CD14-positive monocyte (primary cell): ENCODE results near the gene ZNF789. TPM values are rescaled to one million over a fixed set of nuclear protein-coding genes. Genes with fewer than 3 reads are reported as not detected.

Experiments
- DNase-seq, 3 donors: peaks; one replicate each; pipeline ENCODE4 v3.0.0-alpha.2; 2011 to 2022
- H2AFZ ChIP-seq: 2 replicates; pipeline ENCODE4 v1.6.0; 2012; ENCODE audit warnings: mild to moderate bottlenecking, low read depth, low read length, inconsistent platforms; ENCODE audit not compliant: insufficient read depth, poor library complexity, severe bottlenecking
- H3K27ac ChIP-seq, 2 donors: 1 replicate in 1 of 2; 2 replicates in 1 of 2; pipeline ENCODE4 v1.5.1; 2012 to 2013; ENCODE audit warnings: low read length in 2 of 2, control low read depth in 1 of 2, inconsistent platforms in 1 of 2, low read depth in 1 of 2, mild to moderate bottlenecking in 1 of 2
- H3K27me3 ChIP-seq, 2 donors: one replicate each; pipeline versions ENCODE4 v1.6.0 to v1.6.1; 2011 to 2013; ENCODE audit warnings: low read length in 2 of 2; ENCODE audit not compliant: control insufficient read depth in 2 of 2, insufficient read depth in 2 of 2
- H3K36me3 ChIP-seq, 2 donors: replicated peaks in 1 of 2; 1 replicate in 1 of 2; 2 replicates in 1 of 2; pipeline versions ENCODE4 v1.5.1 to v1.6.1; 2012 to 2013; ENCODE audit warnings: low read length in 2 of 2, control low read depth in 1 of 2, inconsistent platforms in 1 of 2, mild to moderate bottlenecking in 1 of 2; ENCODE audit not compliant: insufficient read depth in 2 of 2, control insufficient read depth in 1 of 2
- H3K4me1 ChIP-seq, 2 donors: 1 replicate in 1 of 2; 2 replicates in 1 of 2; pipeline versions ENCODE4 v1.5.1 to v1.6.1; 2012 to 2013; ENCODE audit warnings: low read length in 2 of 2, control low read depth in 1 of 2, inconsistent platforms in 1 of 2, mild to moderate bottlenecking in 1 of 2, moderate library complexity in 1 of 2; ENCODE audit not compliant: insufficient read depth in 2 of 2, control insufficient read depth in 1 of 2
- H3K4me2 ChIP-seq: replicated peaks from 2 replicates; pipeline ENCODE3; 2012; ENCODE audit warnings: low read length, moderate library complexity, mild to moderate bottlenecking; ENCODE audit not compliant: poor library complexity, severe bottlenecking; ENCODE audit errors: extremely low read depth
- H3K4me3 ChIP-seq, 3 experiments: fragments of 200-600 bp in 1 of 3; sonication (generic) in 1 of 3; replicated peaks in 1 of 3; 1 replicate in 2 of 3; 2 replicates in 1 of 3; pipeline ENCODE4 v1.5.1; 2011 to 2013; ENCODE audit warnings: low read length in 3 of 3, mild to moderate bottlenecking in 3 of 3, control low read depth in 2 of 3, low read depth in 2 of 3, inconsistent platforms in 1 of 3, moderate library complexity in 1 of 3
- H3K79me2 ChIP-seq: 2 replicates; pipeline ENCODE4 v1.6.0; 2012; ENCODE audit warnings: mild to moderate bottlenecking, control low read depth, inconsistent platforms, low read length, moderate library complexity; ENCODE audit not compliant: insufficient read depth
- H3K9ac ChIP-seq: 2 replicates; pipeline ENCODE4 v1.6.0; 2017; ENCODE audit warnings: low read length, mild to moderate bottlenecking; ENCODE audit not compliant: insufficient read depth, poor library complexity, severe bottlenecking
- H3K9me3 ChIP-seq, 2 donors: replicated peaks in 1 of 2; 1 replicate in 1 of 2; 2 replicates in 1 of 2; pipeline versions ENCODE4 v1.5.1 to v1.6.1; 2012 to 2013; ENCODE audit warnings: low read length in 2 of 2, control low read depth in 1 of 2; ENCODE audit not compliant: control insufficient read depth in 1 of 2, insufficient read depth in 1 of 2
- H4K20me1 ChIP-seq: 2 replicates; pipeline ENCODE4 v1.6.0; 2012; ENCODE audit warnings: mild to moderate bottlenecking, low read length, control low read depth, moderate library complexity; ENCODE audit not compliant: insufficient read depth
- H3K27ac Mint-ChIP-seq, 7 donors: one replicate each; pipeline ENCODE4 v1.8.0; 2020; ENCODE audit warnings: mild to moderate bottlenecking in 7 of 7, mixed read lengths in 7 of 7, moderate library complexity in 6 of 7, inconsistent platforms in 2 of 7
- H3K27me3 Mint-ChIP-seq, 3 donors: one replicate each; pipeline ENCODE4 v1.8.0; 2021 to 2022; ENCODE audit warnings: low read depth in 3 of 3, mild to moderate bottlenecking in 3 of 3, mixed read lengths in 3 of 3, moderate library complexity in 3 of 3, inconsistent platforms in 1 of 3
- H3K36me3 Mint-ChIP-seq, 2 donors: one replicate each; pipeline ENCODE4 v1.8.0; 2020; ENCODE audit warnings: mixed read lengths in 2 of 2, inconsistent platforms in 1 of 2, mild to moderate bottlenecking in 1 of 2
- H3K4me1 Mint-ChIP-seq: one replicate; pipeline ENCODE4 v1.8.0; 2020; ENCODE audit warnings: mild to moderate bottlenecking, mixed read lengths
- H3K4me3 Mint-ChIP-seq, 2 donors: one replicate each; pipeline ENCODE4 v1.8.0; 2020; ENCODE audit warnings: mild to moderate bottlenecking in 2 of 2, mixed read lengths in 2 of 2, moderate library complexity in 1 of 2
- H3K9me3 Mint-ChIP-seq, 7 donors: one replicate each; pipeline ENCODE4 v1.8.0; 2020 to 2022; ENCODE audit warnings: mixed read lengths in 7 of 7, mild to moderate bottlenecking in 6 of 7, moderate library complexity in 6 of 7, inconsistent platforms in 2 of 7
- WGBS: methylation state at CpG from one replicate; pipeline ENCODE4 v1.1.5; 2013; ENCODE audit warnings: missing lambda C conversion rate; ENCODE audit not compliant: insufficient coverage; 5-methylcytosine and 5-hydroxymethylcytosine counted together
- intact Hi-C, 2 donors: fragments of 100-400 bp; cut with micrococcal nuclease; formaldehyde crosslinking; loops; one replicate each; pipeline versions ENCODE4 v1.15.0 to v1.15.1; 2023
- polyA plus RNA-seq, 3 donors: library from polyadenylated mRNA; depleted of rRNA in 1 of 3; unstranded in 2 of 3; stranded (reverse) in 1 of 3; fragments of 300-500 nt in 2 of 3; fragments of >200 nt in 1 of 3; fragmentation: Illumina TruSeq in 2 of 3; gene quantifications; 1 replicate in 2 of 3; 2 replicates in 1 of 3; pipeline ENCODE4 v1.2.3, GENCODE V29; 2012 to 2021
- TF ChIP-seq, protein P1 (sequence below): fragments of 200-600 bp; IDR thresholded peaks from one replicate; pipeline ENCODE4 v1.8.0; 2022; ENCODE audit warnings: antibody characterized with exemption, mild to moderate bottlenecking

Gene ZNF789
- polyA plus RNA-seq, 3 donors = 1.8 to 10.4 (median 2.5) TPM

DNA sequence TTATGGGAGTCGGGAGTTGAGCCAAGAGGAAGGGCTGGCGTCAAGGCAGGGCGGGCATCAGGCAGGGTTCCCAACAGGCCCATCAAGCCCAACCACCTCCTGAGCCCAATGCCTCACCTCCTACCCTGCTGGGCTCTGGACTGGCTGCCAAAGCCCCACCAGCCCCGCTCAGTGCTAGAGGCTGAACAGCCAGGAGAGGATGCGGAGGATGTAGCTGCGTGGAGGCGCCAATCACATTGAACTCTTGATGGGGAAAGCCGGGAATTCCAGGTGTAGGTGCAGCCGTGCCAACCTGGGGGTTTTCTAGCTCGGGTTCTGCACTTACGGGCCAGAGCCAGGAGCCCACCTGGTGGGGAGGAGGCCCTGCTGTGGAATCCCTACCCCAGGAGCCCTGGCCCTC, 19.6 kb upstream of the ZNF789 start:
- DNase-seq = no peak

DNA sequence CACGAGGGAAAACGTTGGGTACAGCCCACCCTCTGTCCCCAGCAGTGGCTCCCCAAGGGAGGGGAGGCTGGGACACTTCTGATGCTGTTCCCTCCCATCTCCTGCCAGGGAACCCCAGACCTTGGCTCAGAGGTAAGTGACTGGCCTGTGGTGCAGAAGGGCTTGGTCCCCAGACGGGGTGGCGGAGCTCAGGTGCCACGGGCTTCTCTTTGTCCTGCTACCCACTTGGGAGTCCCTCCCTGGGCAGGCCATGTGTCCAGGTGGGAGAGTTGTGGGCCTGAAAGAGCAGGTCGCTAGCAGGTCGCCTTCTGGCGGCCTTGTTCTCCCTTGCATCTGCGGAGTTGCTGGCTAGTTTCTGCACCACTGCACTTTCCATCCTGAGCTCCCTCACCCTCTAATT, 16.8 kb upstream of the ZNF789 start:
- no peak overlapping the region for H2AFZ ChIP-seq
- Mint-ChIP-seq H3K36me3 (peaks cover 77 to 93% of the 10 kb centered on the region in 2 donors), H3K9me3 (no peaks in the 10 kb centered on the region), H3K27ac (peak overlapping the region in 1 of 7 donors; percentile 53), H3K4me1 (no peaks in the 10 kb centered on the region), H3K4me3 (no peak overlapping the region), H3K27me3 (no peaks in the 10 kb centered on the region)
- intact Hi-C loops = no loop called here
- H3K27ac ChIP-seq = no peak overlapping the region
- H3K27me3 ChIP-seq = no peaks in the 10 kb centered on the region
- no peaks in the 10 kb centered on the region for H3K4me1 ChIP-seq
- 50% methylated on average over 1 of the region's 9 CpGs for WGBS
- TF ChIP-seq, protein P1, sequence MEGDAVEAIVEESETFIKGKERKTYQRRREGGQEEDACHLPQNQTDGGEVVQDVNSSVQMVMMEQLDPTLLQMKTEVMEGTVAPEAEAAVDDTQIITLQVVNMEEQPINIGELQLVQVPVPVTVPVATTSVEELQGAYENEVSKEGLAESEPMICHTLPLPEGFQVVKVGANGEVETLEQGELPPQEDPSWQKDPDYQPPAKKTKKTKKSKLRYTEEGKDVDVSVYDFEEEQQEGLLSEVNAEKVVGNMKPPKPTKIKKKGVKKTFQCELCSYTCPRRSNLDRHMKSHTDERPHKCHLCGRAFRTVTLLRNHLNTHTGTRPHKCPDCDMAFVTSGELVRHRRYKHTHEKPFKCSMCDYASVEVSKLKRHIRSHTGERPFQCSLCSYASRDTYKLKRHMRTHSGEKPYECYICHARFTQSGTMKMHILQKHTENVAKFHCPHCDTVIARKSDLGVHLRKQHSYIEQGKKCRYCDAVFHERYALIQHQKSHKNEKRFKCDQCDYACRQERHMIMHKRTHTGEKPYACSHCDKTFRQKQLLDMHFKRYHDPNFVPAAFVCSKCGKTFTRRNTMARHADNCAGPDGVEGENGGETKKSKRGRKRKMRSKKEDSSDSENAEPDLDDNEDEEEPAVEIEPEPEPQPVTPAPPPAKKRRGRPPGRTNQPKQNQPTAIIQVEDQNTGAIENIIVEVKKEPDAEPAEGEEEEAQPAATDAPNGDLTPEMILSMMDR = no peak
- H3K9ac ChIP-seq = no peak overlapping the region
- H3K4me2 ChIP-seq = no peak overlapping the region
- no peaks in the 10 kb centered on the region for H3K9me3 ChIP-seq
- DNase-seq = no peak
- H3K4me3 ChIP-seq = no peak overlapping the region
- H3K36me3 ChIP-seq = peaks cover 92 to 100% of the 10 kb centered on the region in 2 donors
- peaks cover 76% of the 10 kb centered on the region for H4K20me1 ChIP-seq
- peaks cover 34% of the 10 kb centered on the region for H3K79me2 ChIP-seq

More for the DNA sequence above, 19.6 kb upstream of the ZNF789 start:
- H3K9ac ChIP-seq = no peak overlapping the region
- Mint-ChIP-seq H3K27ac (no peak overlapping the region), H3K4me3 (no peak overlapping the region), H3K9me3 (peaks cover 0 to 2% (median 0%) of the 10 kb centered on the region in 7 donors), H3K4me1 (no peaks in the 10 kb centered on the region), H3K27me3 (no peaks in the 10 kb centered on the region), H3K36me3 (peaks cover 72 to 93% of the 10 kb centered on the region in 2 donors)
- H3K36me3 ChIP-seq = peaks cover 98 to 100% of the 10 kb centered on the region in 2 donors
- H3K4me3 ChIP-seq = no peak overlapping the region
- no peaks in the 10 kb centered on the region for H3K9me3 ChIP-seq
- H3K27me3 ChIP-seq = no peaks in the 10 kb centered on the region
- H3K27ac ChIP-seq = no peak overlapping the region
- H3K79me2 ChIP-seq = peaks cover 6% of the 10 kb centered on the region
- 99% methylated on average over 8 of the region's 11 CpGs for WGBS
- TF ChIP-seq, protein P1 = no peak
- intact Hi-C loops = no loop called here
- H4K20me1 ChIP-seq = peaks cover 57% of the 10 kb centered on the region
- H2AFZ ChIP-seq = no peak overlapping the region
- H3K4me1 ChIP-seq = no peaks in the 10 kb centered on the region
- H3K4me2 ChIP-seq = no peak overlapping the region
